ENCODE data around the gene MSANTD7.
"Not testable (repeated sequence)": the region's sequence is repeated elsewhere in the genome, so short reads cannot be mapped to it uniquely, and the experiment has no call there.

The MSANTD7 gene

GRCh38 chr10:14837757-14838581, at the start of gene MSANTD7, which contains the start of the genes CDNF and HSPA14:
MSANTD7 (plus strand) TSS chr10:14838306; CDS start chr10:14842285, 3,979 bp downstream.
CDNF (minus strand) TSS chr10:14838037; CDS start chr10:14837946, 91 bp downstream.
HSPA14 (plus strand) TSS chr10:14838306; CDS start chr10:14838403, 97 bp downstream.
- peak; percentile 99 for DNase-seq (ENCODE audit: low read depth)

- no peak for DNase-seq (ENCODE audit: low read depth)
Observed at GRCh38 chr10:14798636-14799035, 39.5 kb upstream of the MSANTD7 start.

- DNase-seq (ENCODE audit: low read depth) = no peak
Observed at GRCh38 chr10:14800397-14800796, 37.7 kb upstream of the MSANTD7 start.

- no peak for DNase-seq (ENCODE audit: low read depth)
Observed at GRCh38 chr10:14801723-14802122, 36.4 kb upstream of the MSANTD7 start.

- DNase-seq (ENCODE audit: low read depth) = no peak
Observed at GRCh38 chr10:14803827-14804226, 34.3 kb upstream of the MSANTD7 start.

- no peak for DNase-seq (ENCODE audit: low read depth)
Observed at GRCh38 chr10:14806318-14806717, 31.8 kb upstream of the MSANTD7 start.

- DNase-seq (ENCODE audit: low read depth) = no peak
Observed at GRCh38 chr10:14810969-14811953, 26.8 kb upstream of the MSANTD7 start.

GRCh38 chr10:14812271-14812670, 25.8 kb upstream of the MSANTD7 start:
- no peak for DNase-seq (ENCODE audit: low read depth)

- DNase-seq (ENCODE audit: low read depth) = no peak
Observed at GRCh38 chr10:14815681-14816080, 22.4 kb upstream of the MSANTD7 start.

GRCh38 chr10:14816717-14817116, 21.4 kb upstream of the MSANTD7 start:
- DNase-seq (ENCODE audit: low read depth) = not testable (repeated sequence)

GRCh38 chr10:14820010-14820774, 17.9 kb upstream of the MSANTD7 start:
- no peak for DNase-seq (ENCODE audit: low read depth)

GRCh38 chr10:14820775-14821154, 17.3 kb upstream of the MSANTD7 start:
- DNase-seq (ENCODE audit: low read depth) = no peak

- DNase-seq (ENCODE audit: low read depth) = no peak
Observed at GRCh38 chr10:14821635-14822375, 16.3 kb upstream of the MSANTD7 start.

GRCh38 chr10:14822879-14823755, 15.0 kb upstream of the MSANTD7 start:
- DNase-seq (ENCODE audit: low read depth) = peak; percentile 14

- no peak for DNase-seq (ENCODE audit: low read depth)
Observed at GRCh38 chr10:14823966-14824365, 14.1 kb upstream of the MSANTD7 start.

GRCh38 chr10:14826076-14826829, 11.9 kb upstream of the MSANTD7 start:
- DNase-seq (ENCODE audit: low read depth) = no peak

GRCh38 chr10:14833106-14833505, 5.0 kb upstream of the MSANTD7 start:
- DNase-seq (ENCODE audit: low read depth) = no peak

- DNase-seq (ENCODE audit: low read depth) = no peak
Observed at GRCh38 chr10:14836208-14836607, 1.9 kb upstream of the MSANTD7 start.

All from activated T-cell treated with anti-CD3 and anti-CD28 coated beads for 48 hours (primary cell).